Right renal cortex interstitium (tissue), 3 donors: ENCODE results near the gene SUSD2. TPM values are rescaled to one million over a fixed set of nuclear protein-coding genes. Genes with fewer than 3 reads are reported as not detected.
"Not testable (repeated sequence)": the region's sequence is repeated elsewhere in the genome, so short reads cannot be mapped to it uniquely, and the experiment has no call there.

ENCODE experiments used
- DNase-seq, 3 donors: peaks; one replicate each; pipeline ENCODE4 v3.0.0-alpha.2; 2013; ENCODE audit warnings: low read depth in 3 of 3, low spot score in 2 of 3
- polyA plus RNA-seq, 3 donors: library from polyadenylated mRNA; unstranded; fragments of 120-200 nt; gene quantifications; one replicate each; pipeline ENCODE4 v1.2.1, GENCODE V29; 2013; ENCODE audit not compliant: insufficient read length in 3 of 3

The SUSD2 gene
- polyA plus RNA-seq, 3 donors = 8.4 to 17.8 (median 17.2) TPM

- not testable (repeated sequence) for DNase-seq
Measured at GRCh38 chr22:24238101-24238694, 56.9 kb downstream of the SUSD2 start.

Other genes with a start within 250 kb of the SUSD2 start
- gene GSTT2B, start 220.3 kb upstream of the SUSD2 start, polyA plus RNA-seq = 10 to 100 TPM in 2 of 3 donors, 1 to 10 TPM in 1; 5.0 to 20.3 (median 17.0) TPM
- gene DDTL, start 214.6 kb upstream of the SUSD2 start, polyA plus RNA-seq = 1 to 10 TPM; 6.0 to 8.2 (median 7.3) TPM
- gene DDT, start 207.0 kb upstream of the SUSD2 start, polyA plus RNA-seq = 10 to 100 TPM; 57.7 to 62.1 (median 61.2) TPM
- 1 to 10 TPM in 2 of 3 donors, not detected in 1; 2.5 to 4.8 TPM for gene GSTT2, start 201.4 kb upstream of the SUSD2 start, polyA plus RNA-seq
- not detected for gene GSTT4, start 176.0 kb upstream of the SUSD2 start, polyA plus RNA-seq
- 10 to 100 TPM; 36.2 to 42.5 (median 41.8) TPM for gene CABIN1, start 170.2 kb upstream of the SUSD2 start, polyA plus RNA-seq
- gene GGT5, start 63.6 kb downstream of the SUSD2 start, polyA plus RNA-seq = 10 to 100 TPM; 13.5 to 16.5 (median 16.5) TPM
- 10 to 100 TPM; 49.9 to 53.5 (median 53.2) TPM for gene SPECC1L, start 89.3 kb downstream of the SUSD2 start, polyA plus RNA-seq
- 1 to 10 TPM; 5.4 to 7.3 (median 5.9) TPM for gene ADORA2A, start 246.1 kb downstream of the SUSD2 start, polyA plus RNA-seq